ENCODE results near the gene AQP6.
"Not testable (repeated sequence)": the region's sequence is repeated elsewhere in the genome, so short reads cannot be mapped to it uniquely, and the experiment has no call there.

Gene AQP6

DNA sequence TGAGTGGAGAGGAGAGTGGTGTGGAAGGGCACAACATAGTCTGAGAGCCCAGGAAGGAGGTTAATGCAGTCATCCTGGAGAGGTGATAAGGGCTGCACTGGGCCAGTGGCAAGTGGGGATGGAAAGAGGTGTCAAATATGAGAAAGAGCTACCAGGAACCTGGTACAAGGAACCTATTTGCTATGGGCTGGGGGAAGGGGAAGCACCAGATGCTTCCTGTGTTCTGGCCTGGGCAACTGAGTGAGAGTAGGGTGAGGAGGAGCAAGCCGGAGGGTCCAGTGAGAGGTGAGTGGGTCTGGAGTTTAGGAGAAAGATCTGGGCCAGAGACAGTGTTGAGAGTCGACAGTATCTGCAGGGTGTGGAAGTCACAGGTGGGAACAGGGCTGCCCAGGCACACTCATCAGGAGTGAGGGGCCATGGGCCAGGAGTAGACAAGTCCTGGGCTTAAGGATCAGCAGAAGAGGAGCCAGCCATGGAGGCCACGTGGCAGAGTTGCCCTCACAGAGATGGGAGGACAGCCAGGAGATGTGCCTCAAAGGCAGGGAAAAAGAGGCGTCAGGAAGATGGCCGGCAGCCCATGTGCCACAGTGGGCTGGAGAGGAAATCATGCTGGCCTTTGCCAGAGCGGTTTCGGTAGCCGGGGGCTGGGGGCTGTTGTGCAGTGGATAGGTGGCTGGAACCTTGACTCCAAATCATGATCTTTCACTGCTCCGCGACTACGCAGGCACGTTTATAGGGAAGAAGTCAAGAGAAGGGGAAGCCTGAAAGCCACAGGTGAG lies 2.9 kb upstream of the AQP6 start:
- no peak for DNase-seq (ENCODE audit: low spot score)

DNA sequence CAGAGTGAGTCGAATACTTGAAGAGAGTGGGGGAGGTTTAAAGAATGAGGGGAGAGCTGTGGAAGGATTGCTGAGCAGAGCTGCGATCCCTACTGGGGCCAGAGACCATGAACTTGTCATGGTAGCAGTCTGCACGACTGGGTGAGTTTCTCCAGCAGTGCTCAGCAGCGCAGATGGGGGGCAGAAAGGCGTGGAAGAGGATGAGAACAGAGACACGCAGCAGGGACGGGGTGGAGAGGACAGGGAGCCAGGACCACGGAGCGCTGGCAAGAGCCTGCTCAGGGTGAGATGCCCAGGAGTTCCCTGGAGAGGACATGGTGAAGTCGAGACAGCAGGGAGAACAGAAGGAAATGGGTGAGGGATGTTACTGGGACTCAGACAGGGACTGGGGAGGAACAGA lies 2.1 kb upstream of the AQP6 start:
- DNase-seq (ENCODE audit: low spot score), result no peak

DNA sequence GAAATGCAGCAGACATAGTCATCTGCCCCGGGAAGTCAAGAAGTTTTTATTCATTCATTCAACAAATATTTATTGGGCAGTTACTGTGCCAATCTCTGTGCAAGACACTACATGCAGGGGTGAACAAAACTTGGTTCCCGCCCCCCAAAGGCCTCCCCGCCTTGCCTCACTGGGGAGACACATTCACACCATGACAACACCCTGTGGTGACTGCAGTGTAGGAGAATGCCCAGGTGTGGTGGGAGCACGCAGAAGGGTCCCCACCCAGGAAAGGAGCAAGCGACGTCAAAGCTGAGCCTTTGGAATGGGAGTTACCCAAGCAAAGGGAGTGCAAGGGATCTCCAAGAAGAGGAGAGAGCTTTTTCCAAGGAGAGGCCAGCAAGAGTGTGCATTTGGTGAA lies 1.6 kb upstream of the AQP6 start:
- DNase-seq (ENCODE audit: low spot score), result no peak

DNA sequence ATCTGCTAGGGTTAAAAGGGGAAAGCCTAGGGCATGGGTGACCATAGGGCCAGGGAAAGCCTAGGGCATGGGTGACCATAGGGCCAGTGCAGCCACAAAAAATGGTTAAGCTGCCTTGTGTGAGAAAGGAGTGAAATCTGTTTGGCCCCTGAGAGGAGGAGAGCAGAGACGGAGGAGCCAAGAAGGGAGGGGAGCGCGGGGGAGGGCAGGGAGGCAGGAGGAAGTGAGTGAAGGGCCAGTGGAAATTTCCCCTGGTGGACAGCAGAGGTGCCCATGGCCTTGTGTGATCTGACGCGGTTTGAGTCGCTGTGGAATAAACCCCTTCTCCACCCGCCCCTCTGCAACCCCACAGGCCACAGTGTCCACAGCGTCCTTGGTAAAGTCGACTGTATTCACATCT lies 618 bp upstream of the AQP6 start:
- DNase-seq (ENCODE audit: low spot score), result no peak

DNA sequence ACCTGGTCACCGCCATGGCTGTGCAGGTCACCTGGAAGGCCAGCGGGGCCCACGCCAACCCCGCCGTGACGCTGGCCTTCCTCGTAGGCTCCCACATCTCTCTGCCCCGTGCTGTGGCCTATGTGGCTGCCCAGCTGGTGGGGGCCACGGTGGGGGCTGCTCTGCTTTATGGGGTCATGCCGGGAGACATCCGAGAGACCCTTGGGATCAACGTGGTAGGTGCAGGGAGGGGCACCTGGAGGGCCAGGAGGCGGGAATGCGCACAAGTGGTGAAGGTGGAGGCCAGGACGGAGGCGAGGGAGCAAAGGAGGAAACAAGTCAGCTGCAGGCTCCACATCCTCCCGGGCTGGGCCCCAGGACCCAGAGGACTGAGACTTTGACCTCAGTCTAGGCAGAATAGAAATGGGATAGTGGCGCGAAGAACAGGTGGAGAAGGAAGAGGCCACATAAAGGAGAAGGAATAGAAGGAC lies 649 bp downstream of the AQP6 start:
- no peak for DNase-seq (ENCODE audit: low spot score)

DNA sequence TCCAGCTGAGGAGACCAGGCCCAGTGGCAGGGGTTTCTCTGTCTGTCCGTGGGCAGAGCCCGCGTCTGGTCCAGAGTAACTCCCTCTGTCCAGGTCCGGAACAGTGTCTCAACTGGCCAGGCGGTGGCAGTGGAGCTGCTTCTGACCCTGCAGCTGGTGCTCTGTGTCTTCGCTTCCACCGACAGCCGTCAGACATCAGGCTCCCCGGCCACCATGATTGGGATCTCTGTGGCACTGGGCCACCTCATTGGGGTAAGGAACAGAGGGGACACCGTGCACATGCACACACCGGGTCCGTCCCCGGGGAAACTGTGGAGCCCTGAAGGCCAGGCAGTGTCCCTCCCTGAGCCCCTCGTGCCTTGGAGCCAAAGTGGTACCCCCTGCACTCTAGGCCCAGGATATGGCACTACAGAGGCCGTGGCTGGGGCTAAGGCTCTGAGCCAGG lies 1.5 kb downstream of the AQP6 start:
- DNase-seq (ENCODE audit: low spot score), result no peak

DNA sequence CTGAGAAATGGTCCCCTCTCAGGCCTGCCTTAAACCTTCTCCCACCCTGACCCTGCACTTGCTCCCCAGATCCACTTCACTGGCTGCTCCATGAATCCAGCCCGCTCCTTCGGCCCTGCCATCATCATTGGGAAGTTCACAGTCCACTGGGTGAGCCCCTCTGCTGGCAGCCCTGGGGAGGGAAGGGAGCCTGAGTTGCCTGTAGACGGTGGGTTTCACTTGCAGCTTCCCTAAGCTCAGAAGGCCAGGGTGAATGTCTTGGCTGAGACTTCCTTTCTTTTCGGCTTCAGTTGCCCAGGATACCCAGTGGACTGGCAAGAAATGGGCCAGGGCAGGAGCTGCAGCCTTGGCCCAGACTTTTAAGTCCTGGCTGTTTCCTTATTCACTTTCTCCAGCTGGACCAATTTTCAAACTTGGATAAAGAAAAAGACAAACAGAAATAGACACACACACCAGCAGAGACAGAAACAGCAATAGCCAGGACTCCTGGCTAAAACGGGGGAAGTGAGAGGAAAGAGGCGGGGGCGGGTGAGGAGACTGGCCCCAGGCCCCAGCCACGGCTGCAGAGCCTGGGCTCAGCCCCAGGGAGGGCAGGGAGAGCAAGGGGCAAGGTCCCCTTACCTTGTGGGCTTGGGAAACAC lies 2.0 kb downstream of the AQP6 start:
- no peak for DNase-seq (ENCODE audit: low spot score)

DNA sequence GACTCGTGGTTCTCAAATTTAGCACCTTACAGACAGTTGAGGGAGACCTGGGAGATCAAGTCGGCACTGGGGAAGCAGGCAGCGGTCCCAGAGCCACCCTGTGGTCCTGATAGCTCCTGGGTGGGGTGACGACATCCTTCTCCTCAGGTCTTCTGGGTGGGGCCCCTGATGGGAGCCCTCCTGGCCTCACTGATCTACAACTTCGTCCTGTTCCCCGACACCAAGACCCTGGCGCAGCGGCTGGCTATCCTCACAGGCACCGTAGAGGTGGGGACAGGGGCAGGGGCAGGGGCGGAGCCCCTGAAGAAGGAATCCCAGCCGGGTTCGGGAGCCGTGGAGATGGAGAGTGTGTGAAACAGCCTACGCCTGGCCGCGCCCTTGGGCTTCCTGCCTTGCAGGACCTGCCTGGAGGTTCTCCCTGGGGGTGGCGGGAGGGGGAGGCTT lies 2.6 kb downstream of the AQP6 start:
- DNase-seq (ENCODE audit: low spot score), result no peak

DNA sequence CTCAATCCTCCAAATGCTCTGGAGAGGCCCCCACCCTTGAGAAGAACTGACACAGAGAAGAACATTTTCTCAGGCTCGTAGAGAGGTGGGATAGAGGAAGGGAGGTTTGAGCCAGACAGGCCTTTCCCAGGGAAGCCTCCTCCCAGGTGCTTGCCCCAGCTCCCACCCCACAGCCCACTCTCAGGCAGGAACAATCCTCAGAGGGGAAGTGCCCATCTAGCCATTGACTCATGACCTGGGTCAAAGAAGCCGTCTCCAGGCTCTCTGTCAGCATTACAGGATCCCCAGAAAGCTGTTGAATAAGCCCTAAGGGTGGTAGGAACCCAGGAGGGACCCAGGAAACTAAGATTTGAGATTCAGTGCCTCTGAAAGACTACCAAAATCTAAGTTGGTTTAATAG lies 3.8 kb downstream of the AQP6 start:
- no peak for DNase-seq (ENCODE audit: low spot score)

DNA sequence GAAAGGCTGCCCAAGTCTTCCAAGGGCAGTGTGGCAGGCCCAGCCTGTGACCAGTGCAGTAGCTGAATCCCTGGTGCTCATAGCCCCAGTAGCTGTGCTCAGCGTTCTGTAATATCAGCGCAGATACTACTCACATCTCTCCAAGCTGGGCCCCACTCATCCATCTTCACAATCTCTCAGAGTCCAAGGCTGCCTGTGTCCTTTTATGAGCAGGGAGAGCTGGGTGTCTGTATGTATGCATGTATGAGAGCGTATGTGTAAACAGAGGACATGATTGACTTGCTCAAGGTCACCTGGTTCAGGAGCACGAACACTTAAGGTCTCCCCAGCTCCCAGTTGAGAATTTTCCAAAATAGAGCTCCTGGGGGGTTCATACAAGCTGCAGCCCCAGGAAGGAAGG lies 5.4 kb downstream of the AQP6 start:
- DNase-seq (ENCODE audit: low spot score), result no peak

DNA sequence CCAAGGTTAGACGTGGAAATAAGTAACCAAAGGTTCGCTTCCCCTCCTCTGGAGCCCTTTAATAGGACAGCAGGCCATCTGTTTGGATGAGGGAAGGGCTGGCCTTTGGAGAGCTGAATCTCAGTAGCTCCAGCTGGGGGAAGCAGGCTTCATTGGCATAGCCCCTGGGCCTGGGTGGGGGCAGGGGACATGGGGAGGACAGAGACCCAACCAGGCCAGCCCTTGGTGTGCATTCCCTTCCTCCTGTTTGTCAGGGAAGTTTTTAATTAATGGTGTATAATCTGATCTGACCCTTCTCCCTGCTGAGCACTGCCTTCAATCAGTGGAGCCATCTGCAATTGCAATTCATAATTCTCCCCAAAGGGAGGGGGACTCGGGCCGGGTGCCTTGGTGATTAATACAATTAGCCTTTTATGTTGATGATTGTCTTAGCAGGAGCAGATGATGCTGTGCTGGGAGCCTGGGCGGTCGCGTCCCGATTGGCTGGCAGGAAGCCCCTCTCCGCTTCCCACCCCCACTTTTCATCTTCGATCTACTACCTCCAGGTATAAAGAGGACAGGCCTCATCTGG lies 6.4 kb downstream of the AQP6 start:
- DNase-seq (ENCODE audit: low spot score), result no peak

DNA sequence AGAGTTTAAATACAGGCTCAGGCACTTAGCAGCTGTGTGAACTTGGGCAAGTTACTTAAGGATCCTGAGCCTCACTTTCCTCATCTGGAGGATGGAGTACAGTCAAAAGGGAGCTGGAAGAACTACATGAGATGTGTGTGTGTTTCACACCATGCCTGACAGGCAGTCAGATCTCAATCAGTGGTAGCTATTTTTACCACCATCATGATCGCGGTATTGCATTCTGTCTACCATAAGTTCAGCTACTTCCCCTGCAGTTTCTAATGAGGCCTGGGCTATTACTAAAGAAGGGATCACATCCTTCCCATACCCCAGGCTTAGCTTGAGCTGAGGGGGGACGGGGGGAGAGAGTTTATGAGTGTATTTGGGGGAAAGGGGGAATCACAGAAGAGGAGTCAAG lies 7.0 kb downstream of the AQP6 start:
- no peak for DNase-seq (ENCODE audit: low spot score)

DNA sequence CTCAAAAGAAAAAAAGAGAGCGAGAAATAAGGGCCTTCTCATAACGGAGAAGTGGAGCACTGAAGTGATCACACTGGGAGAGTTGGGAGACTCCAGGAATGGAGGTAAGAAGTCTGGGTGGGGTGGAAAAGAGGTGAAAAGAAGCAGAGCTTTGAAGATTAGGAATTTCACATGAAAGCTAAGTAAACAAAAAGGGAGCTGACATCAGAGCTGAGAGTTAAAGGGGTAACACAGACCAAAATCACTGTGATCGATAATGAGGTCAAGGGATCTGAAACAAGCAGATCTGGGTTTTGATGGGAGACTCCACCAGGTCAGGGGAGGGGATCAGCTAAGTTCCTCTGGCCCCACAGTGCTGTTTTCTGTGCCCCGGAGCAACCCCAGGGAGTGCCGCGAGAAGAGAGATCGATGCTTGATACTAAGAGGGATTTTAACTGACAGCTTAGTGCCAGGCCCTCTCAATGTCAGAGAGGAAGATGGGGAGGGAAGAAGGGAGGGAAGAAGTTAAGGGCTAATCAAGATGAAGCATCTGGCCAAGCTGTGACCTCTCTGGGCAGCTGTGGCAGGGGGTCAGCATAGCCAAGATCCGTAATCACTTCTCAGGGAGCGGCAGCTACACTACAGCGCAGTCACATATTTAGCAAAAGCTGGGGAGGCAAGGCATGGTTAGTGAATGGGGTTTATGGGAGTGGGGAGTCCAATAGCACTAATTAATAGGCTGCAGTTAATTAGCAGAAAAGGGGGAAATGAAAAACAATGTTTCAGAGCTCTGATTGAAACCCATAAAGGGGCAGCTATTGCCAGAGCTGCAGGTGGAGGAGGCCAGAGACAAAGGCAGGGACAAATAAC lies 8.0 kb downstream of the AQP6 start:
- no peak for DNase-seq (ENCODE audit: low spot score)

DNA sequence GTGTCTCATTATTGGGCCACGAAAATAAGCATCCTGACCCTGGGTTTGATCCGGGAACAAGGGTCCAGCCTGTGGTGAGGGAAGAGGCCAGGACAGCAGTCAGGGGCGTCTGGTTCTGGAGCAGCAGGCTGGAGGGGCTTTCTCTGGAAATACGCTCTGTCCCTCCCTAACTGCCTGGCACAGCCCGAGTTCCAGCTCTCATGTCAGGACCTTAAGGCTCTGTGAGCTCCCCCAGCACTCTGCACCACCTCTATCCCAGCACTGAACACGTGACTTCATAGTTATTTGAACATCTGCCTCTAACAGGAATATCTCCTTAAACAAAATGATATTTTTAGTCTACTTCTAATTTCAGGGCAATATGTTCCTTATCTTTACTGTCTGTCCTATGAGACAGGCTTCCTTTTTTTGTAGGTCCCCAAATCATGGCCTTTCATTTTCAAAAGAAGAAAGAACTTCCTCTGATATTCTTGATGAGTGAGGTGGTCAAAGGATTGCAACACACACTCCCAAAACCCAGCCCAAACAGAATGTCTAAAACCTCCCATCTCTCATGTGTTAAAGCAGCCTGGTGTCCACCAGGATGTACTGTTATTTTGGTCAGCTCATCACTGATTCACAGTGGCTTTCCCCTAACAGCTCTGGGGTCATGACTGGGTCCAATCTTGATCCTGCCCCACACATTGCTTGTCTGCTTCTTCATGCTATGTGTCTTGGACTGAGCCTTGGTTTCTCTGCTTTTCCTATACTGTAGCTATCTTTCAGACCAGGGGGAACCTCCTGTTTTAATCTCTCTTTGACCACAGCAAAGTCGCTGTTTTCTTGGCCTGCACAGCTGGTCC lies 9.7 kb downstream of the AQP6 start:
- no peak for DNase-seq (ENCODE audit: low spot score)

DNA sequence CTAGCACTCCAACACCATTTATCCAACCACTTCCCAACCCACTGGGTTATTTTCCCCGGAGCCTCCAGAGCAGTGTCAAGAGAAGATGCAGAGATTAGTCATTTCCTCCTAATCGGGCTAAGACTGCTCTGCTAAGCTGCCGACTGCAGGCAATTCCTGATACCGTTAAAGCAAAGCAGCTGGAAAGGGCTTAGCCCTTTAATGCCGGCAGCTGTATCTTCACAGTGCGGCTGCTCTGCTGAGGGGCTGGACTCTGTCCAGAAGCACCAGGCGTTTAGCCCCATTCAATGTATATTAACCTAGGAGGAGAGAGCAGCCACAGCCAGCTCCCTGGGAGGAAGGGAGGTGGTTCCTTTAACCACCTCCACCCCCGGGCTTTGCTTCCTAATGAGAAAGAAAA lies 11.1 kb downstream of the AQP6 start:
- DNase-seq (ENCODE audit: low spot score), result no peak

DNA sequence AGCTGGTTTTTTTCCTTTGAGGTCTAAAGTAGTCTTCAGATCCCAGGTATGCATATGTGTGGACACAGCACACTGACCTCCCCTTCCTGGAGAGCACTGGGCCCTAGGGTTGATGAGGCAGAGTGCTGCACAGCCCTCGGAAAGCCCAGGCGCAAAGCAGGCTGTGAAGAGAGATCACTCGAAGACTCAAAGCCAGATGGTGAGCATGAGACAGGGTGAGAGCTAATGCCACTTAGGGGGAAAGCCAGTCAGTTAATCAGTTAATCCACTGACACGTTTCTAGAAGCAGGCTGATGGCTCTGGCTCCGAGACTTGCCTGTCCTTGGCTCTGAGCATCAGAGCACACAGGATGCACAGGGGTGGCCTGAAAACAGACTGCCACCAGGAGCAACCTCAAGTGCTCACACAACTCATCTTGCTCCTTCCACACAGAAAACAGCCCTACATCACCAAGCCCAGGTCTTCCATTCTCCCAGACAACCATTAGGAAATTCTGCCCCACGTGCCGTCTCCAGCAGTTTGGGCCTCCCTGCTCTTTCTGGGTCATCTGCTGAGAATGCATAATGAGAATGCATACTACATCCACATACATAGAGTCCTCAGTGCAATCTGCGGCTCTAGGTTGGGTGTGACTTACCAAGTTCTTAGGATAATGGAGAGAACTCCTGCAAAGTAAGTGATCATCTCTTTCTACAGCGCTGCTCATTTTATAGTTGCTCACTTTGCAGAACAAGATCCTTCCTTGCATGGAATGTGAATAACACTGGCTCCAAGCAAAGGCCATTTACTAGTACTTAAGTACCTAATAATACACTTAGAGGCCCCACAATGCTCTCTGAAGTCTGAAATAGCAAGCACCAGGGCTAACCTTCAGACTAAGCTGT lies 12.0 kb downstream of the AQP6 start:
- no peak for DNase-seq (ENCODE audit: low spot score)

DNA sequence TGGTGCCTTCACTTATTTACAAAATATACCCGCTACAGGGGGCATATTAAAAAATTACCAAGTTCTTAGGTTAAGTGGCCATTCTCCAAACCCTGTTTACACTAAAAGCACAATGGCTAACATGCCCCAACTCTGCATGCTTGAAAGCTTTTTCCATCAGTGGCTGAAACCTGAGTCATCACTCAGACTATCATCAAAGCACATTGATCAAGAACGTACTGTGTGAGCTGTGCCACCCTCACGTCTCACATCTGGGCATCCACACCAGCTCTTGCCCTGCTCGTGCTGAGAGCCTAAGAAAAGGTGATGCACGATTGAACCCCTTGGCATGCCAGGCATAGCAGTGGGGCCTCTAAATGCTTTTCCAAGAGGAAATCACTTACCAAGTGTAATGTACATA lies 13.2 kb downstream of the AQP6 start:
- no peak for DNase-seq (ENCODE audit: low spot score)

DNA sequence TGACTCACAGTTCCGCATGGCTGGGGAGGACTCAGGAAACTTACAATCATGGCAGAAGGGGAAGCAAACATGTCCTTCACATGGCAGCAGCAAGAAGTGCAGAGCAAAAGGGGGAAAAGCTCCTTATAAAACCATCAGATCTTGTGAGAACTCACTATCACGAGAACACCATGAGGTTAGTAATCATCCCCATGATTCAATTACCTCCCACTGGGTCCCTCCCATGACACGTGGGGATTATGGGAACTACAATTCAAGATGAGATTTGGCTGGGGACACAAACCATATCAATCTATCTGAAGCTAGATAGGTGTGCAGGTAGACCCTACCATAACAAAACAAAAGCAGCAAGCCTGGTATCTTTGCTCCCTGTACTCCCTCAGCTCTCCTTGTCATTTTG lies 13.7 kb downstream of the AQP6 start:
- DNase-seq (ENCODE audit: low spot score), result not testable (repeated sequence)

DNA sequence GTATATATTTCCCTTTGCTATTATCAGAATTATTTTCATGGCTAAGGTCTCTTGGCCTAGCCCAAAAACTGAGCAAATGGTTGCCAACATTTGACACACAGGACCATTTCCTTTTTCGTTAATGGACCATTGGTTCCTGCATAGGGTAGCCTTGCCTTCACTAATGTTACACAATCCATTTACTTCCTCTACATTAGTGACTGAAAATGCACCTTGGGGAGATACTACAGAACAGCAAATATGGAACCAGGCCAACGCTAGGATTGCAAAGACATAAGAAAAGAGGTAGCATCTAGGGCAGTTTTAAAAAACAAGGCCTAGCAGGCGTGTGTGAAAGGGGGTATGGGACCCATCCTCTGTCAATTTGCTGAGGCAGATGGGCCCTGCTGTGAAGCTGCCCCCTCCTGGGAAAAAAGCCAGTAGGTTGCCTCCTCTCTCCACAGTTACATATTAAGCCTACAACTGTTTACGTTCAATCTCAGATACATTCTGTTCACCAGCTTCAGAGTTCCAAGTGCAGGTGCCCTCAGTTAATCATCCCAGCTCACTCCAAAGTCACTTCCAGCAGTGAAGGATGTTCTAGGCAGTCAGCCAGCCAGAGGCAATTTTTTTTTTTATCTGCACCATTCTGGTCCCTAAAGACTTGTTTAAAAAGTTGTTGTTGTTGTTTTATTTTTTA lies 15.0 kb downstream of the AQP6 start:
- DNase-seq (ENCODE audit: low spot score), result no peak

DNA sequence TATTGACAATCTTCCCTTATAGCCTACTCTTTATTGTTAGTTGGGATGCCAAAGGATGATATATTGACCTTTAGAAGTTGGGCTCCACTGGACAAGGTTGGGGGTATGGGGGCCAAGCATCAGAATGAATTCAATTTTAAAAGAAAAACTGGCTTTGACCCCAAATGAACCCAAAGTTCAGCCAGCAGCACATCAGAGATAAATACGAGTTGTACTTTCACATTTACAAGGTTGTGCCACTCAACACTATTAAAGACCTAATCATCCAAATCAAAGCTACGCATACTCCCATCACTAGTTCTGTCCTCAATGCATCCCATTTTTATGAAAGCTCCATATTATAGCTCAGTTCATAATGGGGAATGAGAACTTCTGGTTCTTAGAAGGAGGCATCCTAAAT lies 16.7 kb downstream of the AQP6 start:
- not testable (repeated sequence) for DNase-seq (ENCODE audit: low spot score)

All from germinal center (tissue), 1 donor.